ENCODE measurements around the gene GPC3. TPM values are rescaled to one million over a fixed set of nuclear protein-coding genes. Genes with fewer than 3 reads are reported as not detected.
"Not testable (repeated sequence)": the region's sequence is repeated elsewhere in the genome, so short reads cannot be mapped to it uniquely, and the experiment has no call there.

The GPC3 gene
- total RNA-seq, 1 experiment from 2014 or later = 233 TPM

DNA sequence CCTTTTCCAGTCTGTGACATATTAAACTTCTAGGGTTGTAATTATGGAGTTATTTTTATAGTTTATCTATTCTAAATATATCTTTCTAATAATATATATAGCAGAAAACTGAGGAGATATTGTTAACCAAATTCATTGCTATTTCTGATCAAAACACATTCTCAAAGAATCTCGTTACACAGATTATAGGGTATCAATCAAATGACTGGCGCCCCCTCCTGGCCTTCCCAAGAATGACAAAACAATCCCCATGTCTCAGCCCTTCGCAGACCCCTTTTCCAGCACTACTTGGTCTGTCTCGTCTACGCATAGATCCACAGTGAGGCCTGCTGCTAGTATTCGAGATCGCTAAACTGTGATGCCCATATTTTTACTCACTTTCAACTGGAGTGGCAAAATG is 209.3 kb downstream of the GPC3 start:
- Histone ChIP-seq H3K4me1 (no peaks in the 10 kb centered on the region), H3K27me3 (replicated peaks; ENCODE audit: control insufficient read depth, insufficient read depth, low read length) (no peaks in the 10 kb centered on the region), H3K4me3 (ENCODE audit: low read depth, low read length) (no peak overlapping the region), H3K36me3 (ENCODE audit: control insufficient read depth, insufficient read depth, low read length) (no peaks in the 10 kb centered on the region), H3K9me3 (no peaks in the 10 kb centered on the region)
- no peaks in the 10 kb centered on the region for H3K9me3 Mint-ChIP-seq (ENCODE audit: unreplicated experiment)
- H3K36me3 Mint-ChIP-seq (ENCODE audit: insufficient read depth, unreplicated experiment) = no peaks in the 10 kb centered on the region
- no TSS peak for BruUV-seq (replicated peaks)
- ChIA-PET CTCF (no interaction called here), POLR2A (no interaction called here)
- H3K27me3 Mint-ChIP-seq (ENCODE audit: insufficient read depth, unreplicated experiment) = no peaks in the 10 kb centered on the region
- intact Hi-C loops (cut with micrococcal nuclease; ENCODE audit: unreplicated experiment) = no loop called here
- DNase-seq = peak in 1 of 2 experiments; percentile 19
- no peak overlapping the region for H3K4me3 Mint-ChIP-seq (ENCODE audit: unreplicated experiment)
- no peak overlapping the region for H3K27ac Mint-ChIP-seq (ENCODE audit: unreplicated experiment)
- H3K4me1 Mint-ChIP-seq (ENCODE audit: low read depth, unreplicated experiment) = no peaks in the 10 kb centered on the region
- TF ChIP-seq CTCF (IDR thresholded peaks at IDR 0.05; ENCODE audit: insufficient read depth in 1 of 2, low read depth in 1 of 2, low read length in 1 of 2, severe bottlenecking in 1 of 2, unreplicated experiment in 1 of 2) = peak; percentile 33 to 54

DNA sequence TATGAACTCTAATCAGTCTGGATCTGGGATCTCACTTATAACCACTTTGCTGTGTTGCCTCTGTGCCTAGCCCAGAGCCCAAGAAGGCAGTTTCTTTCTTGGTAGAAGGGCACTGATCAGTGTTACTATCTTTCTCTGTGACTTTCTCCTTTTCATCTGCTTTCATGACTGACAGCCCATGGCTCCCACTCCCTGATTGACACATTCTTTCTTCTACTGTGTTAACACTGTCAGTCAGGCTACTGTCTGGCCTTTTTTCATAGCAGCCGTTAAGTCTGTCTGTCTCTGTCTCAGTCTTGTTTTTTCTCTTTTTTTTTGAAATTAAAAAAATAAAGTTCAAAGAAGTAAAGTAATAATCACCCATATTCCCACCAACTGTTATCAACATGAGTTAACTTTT is 210.6 kb downstream of the GPC3 start:
- no peaks in the 10 kb centered on the region for H3K9me3 Mint-ChIP-seq (ENCODE audit: unreplicated experiment)
- H3K4me1 ChIP-seq = no peaks in the 10 kb centered on the region
- no peaks in the 10 kb centered on the region for H3K27me3 Mint-ChIP-seq (ENCODE audit: insufficient read depth, unreplicated experiment)
- H3K4me3 Mint-ChIP-seq (ENCODE audit: unreplicated experiment) = no peak overlapping the region
- no TSS peak for BruUV-seq (replicated peaks)
- no peak overlapping the region for H3K4me3 ChIP-seq (ENCODE audit: low read depth, low read length)
- no peaks in the 10 kb centered on the region for H3K9me3 ChIP-seq
- DNase-seq = no peak
- H3K4me1 Mint-ChIP-seq (ENCODE audit: low read depth, unreplicated experiment) = no peaks in the 10 kb centered on the region
- CTCF ChIA-PET = no interaction called here
- no peak for TF ChIP-seq CTCF (IDR thresholded peaks at IDR 0.05; ENCODE audit: insufficient read depth in 1 of 2, low read depth in 1 of 2, low read length in 1 of 2, severe bottlenecking in 1 of 2, unreplicated experiment in 1 of 2)
- intact Hi-C loops (cut with micrococcal nuclease; ENCODE audit: unreplicated experiment) = no loop called here
- H3K27ac Mint-ChIP-seq (ENCODE audit: unreplicated experiment) = no peak overlapping the region
- H3K27me3 ChIP-seq (replicated peaks; ENCODE audit: control insufficient read depth, insufficient read depth, low read length) = no peaks in the 10 kb centered on the region
- POLR2A ChIA-PET = no interaction called here
- no peaks in the 10 kb centered on the region for H3K36me3 Mint-ChIP-seq (ENCODE audit: insufficient read depth, unreplicated experiment)
- H3K36me3 ChIP-seq (ENCODE audit: control insufficient read depth, insufficient read depth, low read length) = no peaks in the 10 kb centered on the region

GRCh38 chrX:133771086-133771646 is 214.2 kb downstream of the GPC3 start:
- CTCF ChIA-PET = no interaction called here

DNA sequence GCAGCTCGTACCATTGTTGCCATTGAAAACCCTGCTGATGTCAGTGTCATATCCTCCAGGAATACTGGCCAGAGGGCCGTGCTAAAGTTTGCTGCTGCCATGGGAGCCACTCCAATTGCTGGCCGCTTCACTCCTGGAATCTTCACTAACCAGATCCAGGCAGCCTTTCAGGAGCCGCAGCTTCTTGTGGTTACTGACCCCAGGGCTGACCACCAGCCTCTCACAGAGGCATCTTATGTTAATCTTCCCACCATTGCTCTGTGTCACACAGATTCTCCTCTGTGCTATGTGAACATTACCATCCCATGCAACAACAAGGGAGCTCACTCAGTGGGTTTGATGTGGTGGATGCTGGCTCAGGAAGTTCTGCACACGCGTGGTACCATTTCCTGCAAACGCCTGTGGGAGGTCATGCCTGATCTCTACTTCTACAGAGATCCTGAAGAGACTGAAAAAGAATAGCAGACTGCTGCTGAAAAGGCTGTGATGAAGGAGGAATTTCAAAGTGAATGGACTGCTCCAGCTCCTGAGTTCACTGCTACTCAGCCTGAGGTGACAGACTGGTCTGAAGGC is 222.3 kb downstream of the GPC3 start:
- H3K9me3 Mint-ChIP-seq (ENCODE audit: unreplicated experiment); DNase-seq; intact Hi-C loops (cut with micrococcal nuclease; ENCODE audit: unreplicated experiment); H3K36me3 Mint-ChIP-seq (ENCODE audit: insufficient read depth, unreplicated experiment); H3K27ac Mint-ChIP-seq (ENCODE audit: unreplicated experiment); H3K4me3 Mint-ChIP-seq (ENCODE audit: unreplicated experiment); H3K4me1 ChIP-seq; POLR2A ChIA-PET; H3K27me3 ChIP-seq (replicated peaks; ENCODE audit: control insufficient read depth, insufficient read depth, low read length); H3K9me3 ChIP-seq; H3K4me3 ChIP-seq (ENCODE audit: low read depth, low read length); BruUV-seq (replicated peaks); H3K36me3 ChIP-seq (ENCODE audit: control insufficient read depth, insufficient read depth, low read length); H3K27me3 Mint-ChIP-seq (ENCODE audit: insufficient read depth, unreplicated experiment): not testable (repeated sequence)
- peaks cover 14% of the 10 kb centered on the region for H3K4me1 Mint-ChIP-seq (ENCODE audit: low read depth, unreplicated experiment)
- CTCF ChIA-PET = interaction anchor here (0.5 kb wide), 1 partner anchor 441 kb away, joined by 7 read pairs; no protein-coding TSS in a partner anchor

More at GRCh38 chrX:133771086-133771646, 214.2 kb downstream of the GPC3 start:
- Mint-ChIP-seq H3K27ac (ENCODE audit: unreplicated experiment) (no peak overlapping the region), H3K9me3 (ENCODE audit: unreplicated experiment) (no peaks in the 10 kb centered on the region), H3K4me3 (ENCODE audit: unreplicated experiment) (no peak overlapping the region), H3K27me3 (ENCODE audit: insufficient read depth, unreplicated experiment) (no peaks in the 10 kb centered on the region), H3K36me3 (ENCODE audit: insufficient read depth, unreplicated experiment) (no peaks in the 10 kb centered on the region), H3K4me1 (ENCODE audit: low read depth, unreplicated experiment) (peaks cover 6% of the 10 kb centered on the region)
- H3K9me3 ChIP-seq = no peaks in the 10 kb centered on the region
- intact Hi-C loops (cut with micrococcal nuclease; ENCODE audit: unreplicated experiment) = no loop called here
- DNase-seq = no peak
- H3K36me3 ChIP-seq (ENCODE audit: control insufficient read depth, insufficient read depth, low read length) = no peaks in the 10 kb centered on the region
- no peak overlapping the region for H3K4me3 ChIP-seq (ENCODE audit: low read depth, low read length)
- TF ChIP-seq CTCF (IDR thresholded peaks at IDR 0.05; ENCODE audit: insufficient read depth in 1 of 2, low read depth in 1 of 2, low read length in 1 of 2, severe bottlenecking in 1 of 2, unreplicated experiment in 1 of 2) = no peak
- POLR2A ChIA-PET = no interaction called here
- no peaks in the 10 kb centered on the region for H3K4me1 ChIP-seq
- H3K27me3 ChIP-seq (replicated peaks; ENCODE audit: control insufficient read depth, insufficient read depth, low read length) = no peaks in the 10 kb centered on the region
- BruUV-seq (replicated peaks) = no TSS peak
